Measurements from ENCODE around the gene AGPAT1.
A peak's percentile ranks its signal among the peaks of the same experiment; 100 is the strongest.

The AGPAT1 gene

GRCh38 chr6:32127409-32127716 lies 48.5 kb downstream of the AGPAT1 start:
- no peak for DNase-seq (ENCODE audit: low spot score)
- TF ChIP-seq CTCF (IDR thresholded peaks at IDR 0.05; ENCODE audit: borderline replicate concordance, control extremely low read depth, extremely low read depth, insufficient read depth, missing control alignments), result no peak
- in situ Hi-C loops (cut with MboI; ENCODE audit: low sequenced_read_pairs, unreplicated experiment), result no loop called here

- in situ Hi-C loops (cut with MboI; ENCODE audit: low sequenced_read_pairs, unreplicated experiment), result no loop called here
- no peak for TF ChIP-seq CTCF (IDR thresholded peaks at IDR 0.05; ENCODE audit: borderline replicate concordance, control extremely low read depth, extremely low read depth, insufficient read depth, missing control alignments)
Measured at GRCh38 chr6:32126880-32127279, 49.0 kb downstream of the AGPAT1 start.

GRCh38 chr6:32123681-32124080 lies 52.2 kb downstream of the AGPAT1 start:
- in situ Hi-C loops (cut with MboI; ENCODE audit: low sequenced_read_pairs, unreplicated experiment), result no loop called here
- DNase-seq (ENCODE audit: low spot score), result no peak
- TF ChIP-seq CTCF (IDR thresholded peaks at IDR 0.05; ENCODE audit: borderline replicate concordance, control extremely low read depth, extremely low read depth, insufficient read depth, missing control alignments), result no peak

More at GRCh38 chr6:32126880-32127279, 49.0 kb downstream of the AGPAT1 start:
- DNase-seq (ENCODE audit: low spot score), result no peak

- no peak for TF ChIP-seq CTCF (IDR thresholded peaks at IDR 0.05; ENCODE audit: borderline replicate concordance, control extremely low read depth, extremely low read depth, insufficient read depth, missing control alignments)
- in situ Hi-C loops (cut with MboI; ENCODE audit: low sequenced_read_pairs, unreplicated experiment), result no loop called here
- no peak for DNase-seq (ENCODE audit: low spot score)
Measured at GRCh38 chr6:32120573-32121059, 55.3 kb downstream of the AGPAT1 start.

- in situ Hi-C loops (cut with MboI; ENCODE audit: low sequenced_read_pairs, unreplicated experiment), result no loop called here
- TF ChIP-seq CTCF (IDR thresholded peaks at IDR 0.05; ENCODE audit: borderline replicate concordance, control extremely low read depth, extremely low read depth, insufficient read depth, missing control alignments), result peak; percentile 91
- peak; percentile 87 for DNase-seq (ENCODE audit: low spot score)
Measured at GRCh38 chr6:32118782-32119628, 56.9 kb downstream of the AGPAT1 start.

Data from GM13976 (cell line).